ENCODE measurements around the gene ENSA.
"Not testable (repeated sequence)": the region's sequence is repeated elsewhere in the genome, so short reads cannot be mapped to it uniquely, and the experiment has no call there.

The ENSA gene

GRCh38 chr1:150621497-150622302 lies 7.7 kb downstream of the ENSA start:
- no peak for DNase-seq

DNA sequence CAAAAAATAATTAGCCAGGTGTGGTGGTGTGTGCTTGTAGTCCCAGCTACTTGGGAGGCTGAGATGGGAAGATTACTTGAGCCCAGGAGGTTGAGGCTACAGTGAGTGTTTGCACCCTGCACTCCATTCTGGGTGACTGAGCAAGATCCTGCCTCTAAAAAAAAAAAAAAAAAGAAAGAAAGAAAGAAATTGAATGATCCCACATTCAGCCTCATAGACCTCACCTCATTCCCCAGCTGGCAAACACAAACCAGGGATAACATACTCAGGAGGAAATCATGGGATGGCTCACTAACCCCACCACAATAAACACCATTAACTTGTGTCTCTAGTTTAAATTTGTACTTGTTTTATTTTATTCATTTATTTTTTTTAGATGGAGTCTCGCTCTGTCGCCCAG lies 8.5 kb downstream of the ENSA start:
- no peak for DNase-seq

GRCh38 chr1:150619576-150620509 lies 9.6 kb downstream of the ENSA start:
- no peak for DNase-seq

GRCh38 chr1:150615346-150616201 lies 13.8 kb downstream of the ENSA start:
- DNase-seq = no peak

- peak; percentile 17 for DNase-seq
Measured at GRCh38 chr1:150613061-150613920, 16.1 kb downstream of the ENSA start.

- DNase-seq = no peak
Measured at GRCh38 chr1:150612014-150612345, 17.4 kb downstream of the ENSA start.

- no peak for DNase-seq
Measured at GRCh38 chr1:150610576-150610975, 18.8 kb downstream of the ENSA start.

DNA sequence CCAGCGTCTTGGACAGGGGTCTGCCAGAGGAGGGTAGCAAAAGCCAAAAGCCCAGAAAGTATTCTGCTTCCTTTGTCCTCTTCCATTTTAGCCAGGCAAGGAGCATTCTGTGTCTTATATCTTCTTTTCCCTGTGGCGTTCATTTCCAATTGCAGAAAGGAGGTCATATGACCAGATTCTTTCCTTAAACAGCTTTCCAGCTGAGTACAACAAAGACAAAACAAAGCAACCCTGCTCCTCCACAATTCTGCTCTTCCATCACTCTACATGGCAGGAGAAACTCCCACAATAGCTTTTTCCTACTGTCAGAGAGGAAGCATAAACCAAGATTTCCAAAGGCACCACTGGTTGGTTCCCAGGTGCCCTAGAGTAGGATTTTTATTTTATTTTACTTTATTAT lies 19.7 kb downstream of the ENSA start:
- DNase-seq = no peak

GRCh38 chr1:150606463-150607142 lies 22.8 kb downstream of the ENSA start:
- no peak for DNase-seq

GRCh38 chr1:150605451-150605731 lies 24.0 kb downstream of the ENSA start:
- DNase-seq = not testable (repeated sequence)

- DNase-seq = no peak
Measured at GRCh38 chr1:150604226-150604588, 25.2 kb downstream of the ENSA start.

DNA sequence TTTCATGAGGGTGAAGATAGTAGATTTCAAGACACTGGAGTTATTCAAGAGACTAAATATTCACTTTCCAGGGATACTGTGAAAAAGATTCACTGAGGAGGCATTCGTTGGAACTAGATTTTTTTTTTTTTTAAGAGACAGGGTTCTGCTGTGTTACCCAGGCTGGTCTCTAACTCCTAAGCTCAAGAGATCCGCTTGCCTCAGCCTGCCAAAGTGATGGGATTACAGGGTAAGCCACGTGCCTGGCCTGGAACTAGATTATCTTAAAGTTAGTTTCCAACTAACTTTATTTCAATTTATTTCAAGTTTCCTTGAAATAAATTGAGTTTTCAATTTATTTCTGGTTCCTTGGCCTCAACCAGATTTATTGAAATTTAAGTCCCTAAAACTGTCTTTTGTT lies 25.7 kb downstream of the ENSA start:
- no peak for DNase-seq

- DNase-seq = not testable (repeated sequence)
Measured at GRCh38 chr1:150602372-150602771, 27.0 kb downstream of the ENSA start.

GRCh38 chr1:150601540-150601939 lies 27.9 kb downstream of the ENSA start:
- DNase-seq = no peak

DNA sequence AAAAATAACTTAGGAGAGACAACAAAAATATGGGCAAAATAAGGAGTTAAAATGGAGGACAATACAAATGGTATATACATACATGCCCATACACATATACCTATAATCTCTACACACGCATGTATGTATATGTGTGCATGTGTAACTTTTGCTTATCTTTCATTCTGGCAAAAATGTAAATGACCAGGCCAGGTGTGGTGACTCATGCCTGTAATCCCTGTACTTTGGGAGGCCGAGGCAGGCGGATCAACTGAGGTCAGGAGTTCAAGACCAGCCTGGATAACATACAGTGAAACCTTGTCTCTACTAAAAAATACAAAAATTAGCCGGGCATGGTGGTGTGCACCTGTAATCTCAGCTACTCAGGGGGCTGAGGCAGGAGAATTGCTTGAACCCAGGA lies 31.1 kb downstream of the ENSA start:
- not testable (repeated sequence) for DNase-seq

- DNase-seq = no peak
Measured at GRCh38 chr1:150596976-150597375, 32.4 kb downstream of the ENSA start.

DNA sequence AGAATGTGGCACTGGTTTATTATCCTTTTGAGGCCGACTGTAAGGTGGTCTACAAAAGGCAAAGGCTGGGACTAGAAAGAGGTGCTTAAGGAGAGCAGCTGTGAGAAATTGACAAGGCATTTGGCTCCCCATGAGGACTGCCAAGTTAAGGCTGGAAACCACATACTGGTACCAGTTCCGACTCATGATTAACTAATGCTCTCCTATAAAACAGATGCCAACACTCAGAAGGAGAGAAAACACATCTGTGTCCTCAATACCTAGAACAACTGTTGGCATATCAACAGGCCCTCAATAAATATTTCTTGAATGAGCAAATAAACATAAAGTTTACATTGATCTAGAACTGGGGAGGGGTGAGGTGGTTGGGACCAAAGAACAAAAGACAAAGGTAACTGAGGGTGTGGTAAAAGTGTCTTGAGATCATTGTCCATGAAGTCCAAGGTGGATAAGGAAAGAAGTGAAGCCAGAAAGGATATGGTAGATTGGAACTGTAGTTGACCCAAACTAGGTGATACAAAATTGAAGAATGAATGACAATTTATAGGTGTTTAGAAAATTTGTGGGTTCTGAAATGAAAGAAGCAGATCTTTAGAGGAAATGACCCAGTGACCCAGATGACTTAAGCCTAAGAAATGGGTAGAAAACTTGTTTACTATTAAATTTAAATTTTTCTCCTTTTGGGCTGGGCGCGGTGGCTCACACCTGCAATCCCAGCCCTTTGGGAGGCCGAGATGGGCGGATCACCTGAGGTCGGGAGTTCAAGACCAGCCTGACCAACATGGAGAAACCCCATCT lies 33.1 kb downstream of the ENSA start:
- DNase-seq = no peak

DNA sequence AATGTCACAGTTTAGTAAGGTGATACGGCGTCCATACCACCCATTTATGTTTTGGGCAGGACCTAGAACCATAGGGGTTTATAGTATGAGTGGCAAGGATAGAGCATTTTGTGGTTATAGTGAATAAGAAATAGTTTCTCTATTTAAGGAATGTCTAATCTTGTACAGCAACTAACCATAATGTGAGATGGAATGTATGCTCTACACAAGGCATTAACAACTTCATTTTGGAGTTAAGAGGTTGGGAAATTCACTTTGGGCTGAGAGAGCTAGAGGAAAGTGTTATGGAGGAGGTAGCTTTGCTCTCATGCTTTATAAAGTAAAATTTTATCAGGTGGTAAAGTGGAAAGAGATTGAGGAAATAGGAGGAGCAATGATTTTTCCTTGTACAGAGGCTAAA lies 47.0 kb downstream of the ENSA start:
- no peak for DNase-seq

DNA sequence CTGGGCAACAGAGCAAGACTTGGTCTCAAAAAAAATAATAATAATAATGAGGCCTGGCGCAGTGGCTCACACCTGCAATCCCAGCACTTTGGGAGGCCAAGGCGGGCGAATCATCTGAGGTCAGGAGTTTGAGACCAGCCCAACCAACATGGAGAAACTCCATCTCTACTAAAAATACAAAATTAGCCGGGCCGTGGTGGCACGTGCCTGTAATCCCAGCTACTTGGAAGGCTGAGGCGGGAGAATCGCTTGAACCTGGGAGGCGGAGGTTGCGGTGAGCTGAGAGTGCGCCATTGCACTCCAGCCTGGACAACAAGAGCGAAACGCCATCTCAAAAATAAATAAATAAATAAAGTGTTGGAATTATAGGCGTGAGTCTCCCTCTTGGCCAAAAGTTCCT lies 47.5 kb downstream of the ENSA start:
- not testable (repeated sequence) for DNase-seq

GRCh38 chr1:150581437-150581836 lies 48.0 kb downstream of the ENSA start:
- DNase-seq = not testable (repeated sequence)

- DNase-seq = not testable (repeated sequence)
Measured at GRCh38 chr1:150580966-150581365, 48.4 kb downstream of the ENSA start.
